Nephron (organoid): ENCODE measurements around the gene SRGN.

Experiments used
- H3K27ac Mint-ChIP-seq, 3 experiments: 2 replicates each; pipeline ENCODE4 v1.8.0; 2020; ENCODE audit warnings: mixed read lengths in 3 of 3, mild to moderate bottlenecking in 2 of 3, moderate library complexity in 1 of 3
- H3K27me3 Mint-ChIP-seq: 2 replicates; pipeline ENCODE4 v1.8.0; 2021; ENCODE audit warnings: low read depth, mild to moderate bottlenecking, moderate library complexity, mixed read lengths
- H3K36me3 Mint-ChIP-seq: 2 replicates; pipeline ENCODE4 v1.8.0; 2020; ENCODE audit warnings: low read depth, mixed read lengths
- H3K4me1 Mint-ChIP-seq: 2 replicates; pipeline ENCODE4 v1.8.0; 2020; ENCODE audit warnings: mixed read lengths
- H3K4me3 Mint-ChIP-seq, 3 experiments: 2 replicates each; pipeline ENCODE4 v1.8.0; 2020; ENCODE audit warnings: mild to moderate bottlenecking in 3 of 3, mixed read lengths in 3 of 3, moderate library complexity in 2 of 3
- H3K9me3 Mint-ChIP-seq: 2 replicates; pipeline ENCODE4 v1.8.0; 2020; ENCODE audit warnings: mixed read lengths
- CTCF ChIP-seq, 3 experiments: fragments of 200-600 bp; sonication (generic); IDR thresholded peaks; one replicate each; pipeline ENCODE4 v1.5.0; 2021; ENCODE audit warnings: antibody characterized with exemption in 3 of 3; ENCODE audit not compliant: unreplicated experiment in 3 of 3

Gene SRGN

GRCh38 chr10:69057261-69057950, 30.5 kb upstream of the SRGN start:
- Mint-ChIP-seq H3K4me1 (peaks cover 5% of the 10 kb centered on the region), H3K27ac (no peak overlapping the region), H3K4me3 (no peak overlapping the region), H3K27me3 (peaks cover 13% of the 10 kb centered on the region), H3K36me3 (no peaks in the 10 kb centered on the region), H3K9me3 (no peaks in the 10 kb centered on the region)
- TF ChIP-seq CTCF (IDR thresholded peaks at IDR 0.05; ENCODE audit: unreplicated experiment in 3 of 3), result no peak

DNA sequence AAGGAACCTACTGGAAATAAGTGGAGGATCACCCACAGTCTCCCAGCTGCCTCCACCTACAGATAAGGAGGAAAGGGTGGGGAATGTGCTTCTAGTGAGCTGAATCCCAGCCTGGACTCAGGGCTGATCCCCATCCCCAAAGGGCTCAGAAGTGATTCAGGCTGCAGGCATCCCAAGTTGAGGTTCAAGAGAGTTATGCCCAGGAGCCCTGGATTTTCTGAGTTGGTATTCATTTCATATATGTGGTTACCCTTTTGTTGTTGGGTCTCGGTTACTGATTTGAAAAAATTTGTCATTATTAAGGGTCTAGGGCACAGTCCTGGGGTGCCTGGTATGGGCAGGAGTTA, 30.0 kb upstream of the SRGN start:
- Mint-ChIP-seq H3K4me1 (peaks cover 5% of the 10 kb centered on the region), H3K36me3 (no peaks in the 10 kb centered on the region), H3K9me3 (no peaks in the 10 kb centered on the region), H3K4me3 (no peak overlapping the region), H3K27ac (no peak overlapping the region), H3K27me3 (peaks cover 18% of the 10 kb centered on the region)
- no peak for TF ChIP-seq CTCF (IDR thresholded peaks at IDR 0.05; ENCODE audit: unreplicated experiment in 3 of 3)

GRCh38 chr10:69060127-69060798, 27.6 kb upstream of the SRGN start:
- Mint-ChIP-seq H3K36me3 (no peaks in the 10 kb centered on the region), H3K27me3 (peaks cover 27% of the 10 kb centered on the region), H3K27ac (no peak overlapping the region), H3K9me3 (no peaks in the 10 kb centered on the region), H3K4me1 (peaks cover 5% of the 10 kb centered on the region), H3K4me3 (no peak overlapping the region)
- TF ChIP-seq CTCF (IDR thresholded peaks at IDR 0.05; ENCODE audit: unreplicated experiment in 3 of 3), result no peak

GRCh38 chr10:69061305-69062161, 26.4 kb upstream of the SRGN start:
- peaks cover 31% of the 10 kb centered on the region for H3K27me3 Mint-ChIP-seq
- H3K4me3 Mint-ChIP-seq, result peak overlapping the region; percentile 18 to 29 (median 22)
- no peaks in the 10 kb centered on the region for H3K36me3 Mint-ChIP-seq
- no peaks in the 10 kb centered on the region for H3K9me3 Mint-ChIP-seq
- peak overlapping the region in 1 of 3 experiments; percentile 59 for H3K27ac Mint-ChIP-seq
- TF ChIP-seq CTCF (IDR thresholded peaks at IDR 0.05; ENCODE audit: unreplicated experiment in 3 of 3), result no peak
- peaks cover 5% of the 10 kb centered on the region for H3K4me1 Mint-ChIP-seq

DNA sequence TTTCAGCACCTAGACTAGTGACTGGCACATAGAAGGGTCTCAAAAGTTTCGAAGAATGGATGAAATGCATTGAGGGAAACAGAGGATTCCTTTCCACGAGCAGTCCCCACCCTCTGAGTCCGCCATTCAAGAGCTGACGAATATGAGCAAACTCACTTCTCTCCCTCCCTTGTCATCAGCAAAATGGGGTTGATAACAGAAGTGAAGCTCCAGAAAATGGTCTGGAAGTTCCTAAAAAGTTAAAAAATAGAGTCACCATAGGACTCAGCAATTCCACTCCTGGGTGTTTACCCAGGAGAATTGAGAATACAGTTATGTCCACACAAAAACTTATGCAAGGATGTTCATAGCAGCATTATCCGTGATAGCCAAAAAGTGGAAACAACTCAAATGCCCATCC, 25.0 kb upstream of the SRGN start:
- Mint-ChIP-seq H3K4me1 (peaks cover 5% of the 10 kb centered on the region), H3K4me3 (no peak overlapping the region), H3K27me3 (peaks cover 31% of the 10 kb centered on the region), H3K9me3 (no peaks in the 10 kb centered on the region), H3K36me3 (no peaks in the 10 kb centered on the region), H3K27ac (no peak overlapping the region)
- no peak for TF ChIP-seq CTCF (IDR thresholded peaks at IDR 0.05; ENCODE audit: unreplicated experiment in 3 of 3)
